GM18505 (cell line): ENCODE data around the gene EIF4G1.

Experiments used
- ATAC-seq: cut with Tn5 transposase; IDR thresholded peaks from one replicate; pipeline ENCODE4 v1.9.1; 2021; ENCODE audit not compliant: unreplicated experiment
- POLR2A ChIP-seq: IDR thresholded peaks from 4 replicates; pipeline ENCODE4 v1.6.1; 2011; ENCODE audit warnings: borderline replicate concordance; ENCODE audit not compliant: insufficient read depth, insufficient read length; ENCODE audit errors: extremely low read depth

Gene EIF4G1

GRCh38 chr3:184380185-184380626 is 65.8 kb downstream of the EIF4G1 start:
- no peak for ATAC-seq
- TF ChIP-seq POLR2A, result no peak

- no peak for TF ChIP-seq POLR2A
- ATAC-seq, result no peak
Observed at GRCh38 chr3:184380627-184381260, 66.3 kb downstream of the EIF4G1 start.

- no peak for ATAC-seq
- TF ChIP-seq POLR2A, result no peak
Observed at GRCh38 chr3:184381261-184382224, 67.1 kb downstream of the EIF4G1 start.

GRCh38 chr3:184382326-184383032 is 68.1 kb downstream of the EIF4G1 start:
- no peak for ATAC-seq
- no peak for TF ChIP-seq POLR2A

GRCh38 chr3:184383033-184383740 is 68.8 kb downstream of the EIF4G1 start:
- no peak for TF ChIP-seq POLR2A
- no peak for ATAC-seq

- no peak for ATAC-seq
- TF ChIP-seq POLR2A, result no peak
Observed at GRCh38 chr3:184384342-184384741, 69.9 kb downstream of the EIF4G1 start.
